ENCODE data around the gene MMP25. TPM values are rescaled to one million over a fixed set of nuclear protein-coding genes. Genes with fewer than 3 reads are reported as not detected.

MMP25 gene
- polyA plus RNA-seq, 1 donor (not counting 4 experiments of a cell fraction or from before 2014, with no cell fraction given) = 0.09 TPM

DNA sequence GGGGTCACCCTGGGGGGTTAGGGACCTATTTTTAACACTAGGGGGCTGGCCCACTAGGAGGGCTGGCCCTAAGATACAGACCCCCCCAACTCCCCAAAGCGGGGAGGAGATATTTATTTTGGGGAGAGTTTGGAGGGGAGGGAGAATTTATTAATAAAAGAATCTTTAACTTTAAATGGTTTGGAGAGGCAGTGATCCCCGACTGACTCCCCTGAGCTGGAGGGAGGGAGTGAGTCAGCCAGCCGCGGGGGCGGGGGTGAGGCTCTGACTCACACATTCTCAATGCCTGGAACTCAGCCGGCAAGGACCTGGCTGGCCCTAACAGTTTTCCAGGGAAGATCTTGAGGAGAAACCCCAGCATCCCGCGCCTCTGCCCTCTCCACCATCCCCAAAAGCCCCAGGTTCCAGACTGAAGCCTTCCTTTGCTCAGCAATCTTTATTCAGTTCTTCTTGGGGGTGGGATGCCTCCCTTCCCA lies 24.1 kb upstream of the MMP25 start:
- Histone ChIP-seq H3K4me1 (ENCODE audit: control insufficient read depth, extremely low read depth, insufficient read depth, low read length) (peaks cover 25% of the 10 kb centered on the region), H3K27me3 (ENCODE audit: control insufficient read depth, extremely low read depth, insufficient read depth, low read length) (no peaks in the 10 kb centered on the region), H3K36me3 (ENCODE audit: control insufficient read depth in 2 of 2, extremely low read depth in 1 of 2, insufficient read depth in 2 of 2, low read length in 2 of 2) (peaks cover 14 to 28% of the 10 kb centered on the region in 2 experiments), H3K79me2 (ENCODE audit: control insufficient read depth, insufficient read depth, low read length) (no peaks in the 10 kb centered on the region), H3K9me1 (ENCODE audit: control insufficient read depth, extremely low read depth, insufficient read depth, low read length) (no peaks in the 10 kb centered on the region), H3K4me2 (ENCODE audit: control insufficient read depth, extremely low read depth, insufficient read depth, low read depth, low read length) (peak overlapping the region; percentile 81), H2AFZ (ENCODE audit: control insufficient read depth, low read length) (no peak overlapping the region), H3K9ac (ENCODE audit: control insufficient read depth, extremely low read depth, insufficient read depth, low read length) (peak overlapping the region; percentile 97), H3K27ac (ENCODE audit: control insufficient read depth, insufficient read depth, low read length) (peak overlapping the region; percentile 97), H3K9me3 (ENCODE audit: control insufficient read depth, low read depth, low read length) (no peaks in the 10 kb centered on the region), H4K20me1 (ENCODE audit: control insufficient read depth, extremely low read depth, insufficient read depth, low read length) (no peaks in the 10 kb centered on the region), H3K4me3 (ENCODE audit: control insufficient read depth in 2 of 3, extremely low read depth in 1 of 3, insufficient read depth in 2 of 3, low read depth in 1 of 3, low read length in 3 of 3) (peak overlapping the region; percentile 80 to 85 (median 84))
- FAIRE-seq (peak; percentile 80), DNase-seq (ENCODE audit: low read depth, low spot score) (no peak)
- TF ChIP-seq, protein P1, sequence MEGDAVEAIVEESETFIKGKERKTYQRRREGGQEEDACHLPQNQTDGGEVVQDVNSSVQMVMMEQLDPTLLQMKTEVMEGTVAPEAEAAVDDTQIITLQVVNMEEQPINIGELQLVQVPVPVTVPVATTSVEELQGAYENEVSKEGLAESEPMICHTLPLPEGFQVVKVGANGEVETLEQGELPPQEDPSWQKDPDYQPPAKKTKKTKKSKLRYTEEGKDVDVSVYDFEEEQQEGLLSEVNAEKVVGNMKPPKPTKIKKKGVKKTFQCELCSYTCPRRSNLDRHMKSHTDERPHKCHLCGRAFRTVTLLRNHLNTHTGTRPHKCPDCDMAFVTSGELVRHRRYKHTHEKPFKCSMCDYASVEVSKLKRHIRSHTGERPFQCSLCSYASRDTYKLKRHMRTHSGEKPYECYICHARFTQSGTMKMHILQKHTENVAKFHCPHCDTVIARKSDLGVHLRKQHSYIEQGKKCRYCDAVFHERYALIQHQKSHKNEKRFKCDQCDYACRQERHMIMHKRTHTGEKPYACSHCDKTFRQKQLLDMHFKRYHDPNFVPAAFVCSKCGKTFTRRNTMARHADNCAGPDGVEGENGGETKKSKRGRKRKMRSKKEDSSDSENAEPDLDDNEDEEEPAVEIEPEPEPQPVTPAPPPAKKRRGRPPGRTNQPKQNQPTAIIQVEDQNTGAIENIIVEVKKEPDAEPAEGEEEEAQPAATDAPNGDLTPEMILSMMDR (optimal IDR thresholded peaks at IDR 0.05 in 1 of 3, IDR thresholded peaks at IDR 0.05 in 1 of 3, conservative IDR thresholded peaks at IDR 0.05 in 1 of 3; ENCODE audit: extremely low read depth in 1 of 3, insufficient read depth in 2 of 3, low read length in 3 of 3) = no peak
- no peak for TF ChIP-seq EZH2 (IDR thresholded peaks at IDR 0.05; ENCODE audit: low read length)
- dilution Hi-C loops (cut with MboI; ENCODE audit: extremely low pct_ligation_motif_present, low sequenced_read_pairs) = no loop called here

DNA sequence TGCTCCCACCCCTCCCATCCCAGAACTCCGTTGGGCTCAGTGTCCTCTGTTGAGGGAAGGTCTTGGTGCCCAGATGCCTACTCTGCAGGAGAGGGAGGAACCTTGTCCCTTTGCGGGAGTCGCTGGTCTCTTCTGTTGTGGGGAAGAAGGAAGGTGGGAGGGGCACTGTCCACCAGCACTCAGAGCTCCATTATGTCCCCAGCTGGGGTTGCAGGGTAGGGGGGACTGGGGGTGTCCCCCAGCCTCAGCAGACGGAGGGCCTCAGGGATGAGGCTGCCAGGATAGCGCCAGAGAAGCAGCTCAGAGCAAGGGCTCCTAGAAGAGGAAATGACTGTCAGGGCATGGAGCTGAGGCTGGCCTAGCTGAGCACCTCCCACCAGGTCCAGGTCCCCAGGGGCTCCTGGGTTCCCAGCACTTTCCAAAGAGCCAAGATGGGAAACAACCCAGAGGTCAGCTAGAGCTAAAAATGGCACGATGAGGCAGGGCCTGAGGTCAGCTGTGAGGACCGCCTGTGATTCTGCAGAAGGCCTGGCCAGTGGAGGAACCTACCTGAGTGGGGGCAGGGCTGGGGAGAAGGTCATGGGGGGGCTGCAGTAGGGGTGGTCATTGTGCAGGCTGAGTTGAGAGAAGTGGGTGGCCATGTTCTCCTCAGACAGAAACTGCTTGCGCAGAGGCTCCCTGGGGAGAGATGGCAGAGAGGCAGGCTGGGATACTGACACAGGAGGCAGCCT lies 23.5 kb upstream of the MMP25 start:
- DNase-seq (ENCODE audit: low read depth, low spot score) (no peak), FAIRE-seq (no peak)
- H2AFZ ChIP-seq (ENCODE audit: control insufficient read depth, low read length) = no peak overlapping the region
- H3K4me1 ChIP-seq (ENCODE audit: control insufficient read depth, extremely low read depth, insufficient read depth, low read length) = peaks cover 25% of the 10 kb centered on the region
- no peaks in the 10 kb centered on the region for H3K27me3 ChIP-seq (ENCODE audit: control insufficient read depth, extremely low read depth, insufficient read depth, low read length)
- peak overlapping the region; percentile 81 for H3K4me2 ChIP-seq (ENCODE audit: control insufficient read depth, extremely low read depth, insufficient read depth, low read depth, low read length)
- no peaks in the 10 kb centered on the region for H3K9me1 ChIP-seq (ENCODE audit: control insufficient read depth, extremely low read depth, insufficient read depth, low read length)
- peak overlapping the region; percentile 97 for H3K27ac ChIP-seq (ENCODE audit: control insufficient read depth, insufficient read depth, low read length)
- H3K9me3 ChIP-seq (ENCODE audit: control insufficient read depth, low read depth, low read length) = no peaks in the 10 kb centered on the region
- H4K20me1 ChIP-seq (ENCODE audit: control insufficient read depth, extremely low read depth, insufficient read depth, low read length) = no peaks in the 10 kb centered on the region
- H3K4me3 ChIP-seq (ENCODE audit: control insufficient read depth in 2 of 3, extremely low read depth in 1 of 3, insufficient read depth in 2 of 3, low read depth in 1 of 3, low read length in 3 of 3) = peak overlapping the region; percentile 80 to 85 (median 84)
- dilution Hi-C loops (cut with MboI; ENCODE audit: extremely low pct_ligation_motif_present, low sequenced_read_pairs) = no loop called here
- no peak for TF ChIP-seq EZH2 (IDR thresholded peaks at IDR 0.05; ENCODE audit: low read length)
- TF ChIP-seq, protein P1 (optimal IDR thresholded peaks at IDR 0.05 in 1 of 3, IDR thresholded peaks at IDR 0.05 in 1 of 3, conservative IDR thresholded peaks at IDR 0.05 in 1 of 3; ENCODE audit: extremely low read depth in 1 of 3, insufficient read depth in 2 of 3, low read length in 3 of 3) = no peak
- no peaks in the 10 kb centered on the region for H3K79me2 ChIP-seq (ENCODE audit: control insufficient read depth, insufficient read depth, low read length)
- peak overlapping the region; percentile 97 for H3K9ac ChIP-seq (ENCODE audit: control insufficient read depth, extremely low read depth, insufficient read depth, low read length)
- peaks cover 14 to 28% of the 10 kb centered on the region in 2 experiments for H3K36me3 ChIP-seq (ENCODE audit: control insufficient read depth in 2 of 2, extremely low read depth in 1 of 2, insufficient read depth in 2 of 2, low read length in 2 of 2)

Measured in keratinocyte (primary cell).